ENCODE data around the gene CWF19L2. TPM values are rescaled to one million over a fixed set of nuclear protein-coding genes. Genes with fewer than 3 reads are reported as not detected.

CWF19L2 gene
- total and polyA plus RNA-seq, 2 experiments from 2014 or later, result 20.3 to 27.2 TPM

- DNase-seq (ENCODE audit: low spot score), result peak; percentile 26
- H3K4me1 Mint-ChIP-seq, result no peaks in the 10 kb centered on the region
Observed at GRCh38 chr11:107301878-107302277, 155.7 kb downstream of the CWF19L2 start.

More at GRCh38 chr11:107301878-107302277, 155.7 kb downstream of the CWF19L2 start:
- no peaks in the 10 kb centered on the region for H4K20me1 ChIP-seq (replicated peaks; ENCODE audit: insufficient read depth)
- peaks cover 26% of the 10 kb centered on the region for H3K36me3 Mint-ChIP-seq (ENCODE audit: low read depth)
- H3K27me3 Mint-ChIP-seq (ENCODE audit: insufficient read depth, low read depth, poor library complexity), result peaks cover 4% of the 10 kb centered on the region
- H3K79me2 ChIP-seq (replicated peaks; ENCODE audit: insufficient read depth), result no peaks in the 10 kb centered on the region
- H3K9me3 Mint-ChIP-seq, result peaks cover 18% of the 10 kb centered on the region
- H3F3A ChIP-seq (replicated peaks; ENCODE audit: low read depth), result no peaks in the 10 kb centered on the region
- no peak for TF ChIP-seq ZNF331 (CRISPR knock-in tag; IDR thresholded peaks at IDR 0.05; ENCODE audit: low read depth)
- TF ChIP-seq CREB1 (CRISPR knock-in tag; IDR thresholded peaks at IDR 0.05; ENCODE audit: low read depth), result no peak
- no peak for TF ChIP-seq EZH2phosphoT487 (IDR thresholded peaks at IDR 0.05; ENCODE audit: unreplicated experiment)
- TF ChIP-seq REST (IDR thresholded peaks at IDR 0.05; ENCODE audit: unreplicated experiment), result no peak
- no peak for TF ChIP-seq ZNF114 (CRISPR knock-in tag; IDR thresholded peaks at IDR 0.05)
- no peak for TF ChIP-seq ETS1 (IDR thresholded peaks at IDR 0.05)
- no peak for TF ChIP-seq STAT1 (IDR thresholded peaks at IDR 0.05; ENCODE audit: unreplicated experiment)
- no peak for TF ChIP-seq POLR2AphosphoS5 (IDR thresholded peaks at IDR 0.05; ENCODE audit: low read depth)
- no peak for TF ChIP-seq NANOG (IDR thresholded peaks at IDR 0.05; ENCODE audit: borderline replicate concordance)
- TF ChIP-seq ZNF462 (CRISPR knock-in tag; IDR thresholded peaks at IDR 0.05), result no peak
- TF ChIP-seq JUNB (IDR thresholded peaks at IDR 0.05; ENCODE audit: unreplicated experiment), result no peak
- no peak for ATAC-seq
- H3K4me3 Mint-ChIP-seq, result no peak overlapping the region
- H3K9me2 ChIP-seq (ENCODE audit: insufficient read depth), result no peaks in the 10 kb centered on the region
- no peak overlapping the region for H2AFZ ChIP-seq
- H3K4me3 ChIP-seq, result no peak overlapping the region
- H3K27me3 ChIP-seq (ENCODE audit: insufficient read depth), result no peaks in the 10 kb centered on the region
- no peaks in the 10 kb centered on the region for H3K4me1 ChIP-seq (ENCODE audit: insufficient read depth)
- H3K27ac Mint-ChIP-seq, result peak overlapping the region; percentile 54; the same call in 1 of the 2 replicates
- no peak overlapping the region for H3K27ac ChIP-seq (ENCODE audit: low read depth)
- H3K4me2 ChIP-seq, result no peak overlapping the region
- no peaks in the 10 kb centered on the region; the same call in 1 of the 2 replicates for H3K36me3 ChIP-seq (ENCODE audit: insufficient read depth)

Data from GM23338 (cell line).